DND-41 (cell line): ENCODE data around the gene CACTIN.

ENCODE experiments used
- CTCF ChIP-seq: IDR thresholded peaks from 2 replicates; pipeline ENCODE4 v1.5.1; 2012; ENCODE audit warnings: borderline replicate concordance, low read length, moderate library complexity, mild to moderate bottlenecking; ENCODE audit not compliant: poor library complexity, severe bottlenecking; ENCODE audit errors: extremely low read depth
- EZH2 ChIP-seq: IDR thresholded peaks from 3 replicates; pipeline ENCODE4 v1.6.1; 2012; ENCODE audit warnings: borderline replicate concordance, low read depth, mild to moderate bottlenecking, moderate library complexity, low read length, inconsistent platforms; ENCODE audit not compliant: severe bottlenecking

DNA sequence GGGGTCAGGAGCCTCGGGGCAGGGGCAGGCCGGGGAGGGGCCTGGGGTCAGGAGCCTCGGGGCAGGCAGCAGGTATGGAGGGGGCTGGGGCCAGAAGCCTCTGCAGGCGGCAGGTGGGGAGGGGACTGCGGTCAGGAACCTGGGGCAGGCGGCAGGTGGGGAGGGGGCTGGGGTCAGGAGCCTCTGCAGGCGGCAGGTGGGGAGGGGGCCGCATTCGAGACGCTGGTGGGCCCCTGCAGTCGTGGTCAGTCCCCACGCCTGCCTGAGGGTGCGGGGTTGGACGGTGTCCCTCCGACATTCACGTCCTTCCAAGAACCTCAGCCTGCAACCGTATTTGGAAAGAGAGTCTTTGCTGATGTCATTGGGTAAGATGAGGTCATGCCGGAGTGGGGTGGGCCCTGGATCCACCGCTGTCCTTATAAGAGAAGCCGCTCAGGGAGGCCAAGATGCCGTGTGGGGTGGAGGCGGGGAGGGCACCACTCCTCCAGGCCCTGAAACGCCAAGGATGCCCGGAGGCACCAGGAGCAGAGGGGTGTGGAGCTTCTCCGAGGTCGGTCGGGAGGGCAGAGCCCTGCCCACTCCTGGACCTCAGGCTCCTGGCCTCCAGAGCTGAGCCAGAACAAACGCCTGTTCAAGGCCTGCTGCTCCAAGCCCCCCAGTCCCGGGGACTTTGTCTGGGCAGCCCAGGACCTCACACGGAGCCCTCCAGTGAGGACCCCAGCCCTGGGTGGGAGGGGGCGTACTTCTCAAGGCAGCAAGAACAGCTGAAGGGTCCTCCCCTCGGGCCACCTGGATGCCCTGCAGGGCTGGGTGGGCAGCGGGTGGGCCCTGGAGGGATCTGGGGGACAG is 43.6 kb upstream of the CACTIN start:
- TF ChIP-seq CTCF, result no peak
- TF ChIP-seq EZH2, result no peak
